GM21515 (cell line): ENCODE results near the gene TMEM247.
"Not testable (repeated sequence)": the region's sequence is repeated elsewhere in the genome, so short reads cannot be mapped to it uniquely, and the experiment has no call there.

Experiments used
- ATAC-seq: cut with Tn5 transposase; IDR thresholded peaks from one replicate; pipeline ENCODE4 v1.9.1; 2021; ENCODE audit not compliant: unreplicated experiment

Gene TMEM247

GRCh38 chr2:46458763-46459500, 20.4 kb upstream of the TMEM247 start:
- ATAC-seq, result no peak

GRCh38 chr2:46459694-46460093, 19.7 kb upstream of the TMEM247 start:
- no peak for ATAC-seq

GRCh38 chr2:46460241-46460921, 19.0 kb upstream of the TMEM247 start:
- no peak for ATAC-seq

GRCh38 chr2:46461011-46461674, 18.2 kb upstream of the TMEM247 start:
- peak; percentile 55 for ATAC-seq

GRCh38 chr2:46461709-46462171, 17.6 kb upstream of the TMEM247 start:
- ATAC-seq, result peak; percentile 33

GRCh38 chr2:46462936-46463335, 16.4 kb upstream of the TMEM247 start:
- no peak for ATAC-seq

GRCh38 chr2:46469116-46469515, 10.2 kb upstream of the TMEM247 start:
- ATAC-seq, result no peak

- ATAC-seq, result no peak
These were observed 9.7 kb upstream of the TMEM247 start for GRCh38 chr2:46469700-46470099.

- no peak for ATAC-seq
These were observed 9.2 kb upstream of the TMEM247 start for GRCh38 chr2:46470114-46470628.

GRCh38 chr2:46471019-46471583, 8.3 kb upstream of the TMEM247 start:
- ATAC-seq, result no peak

GRCh38 chr2:46471697-46472096, 7.7 kb upstream of the TMEM247 start:
- ATAC-seq, result no peak

- ATAC-seq, result not testable (repeated sequence)
These were observed 7.2 kb upstream of the TMEM247 start for GRCh38 chr2:46472165-46472564.

GRCh38 chr2:46477462-46477861, 1.9 kb upstream of the TMEM247 start:
- ATAC-seq, result not testable (repeated sequence)

GRCh38 chr2:46477925-46478324, 1.4 kb upstream of the TMEM247 start:
- ATAC-seq, result no peak

GRCh38 chr2:46480562-46480961, 1.2 kb downstream of the TMEM247 start:
- ATAC-seq, result no peak

GRCh38 chr2:46481198-46482193, 2.1 kb downstream of the TMEM247 start:
- no peak for ATAC-seq

- ATAC-seq, result no peak
These were observed 3.1 kb downstream of the TMEM247 start for GRCh38 chr2:46482490-46482889.

GRCh38 chr2:46485002-46485401, 5.6 kb downstream of the TMEM247 start:
- no peak for ATAC-seq

- no peak for ATAC-seq
These were observed 7.1 kb downstream of the TMEM247 start for GRCh38 chr2:46486436-46486835.

GRCh38 chr2:46487667-46488335, 8.4 kb downstream of the TMEM247 start:
- ATAC-seq, result no peak
